GM19467 (cell line): ENCODE results near the gene ZNF865.
A peak's percentile ranks its signal among the peaks of the same experiment; 100 is the strongest.

ENCODE experiments used
- ATAC-seq: cut with Tn5 transposase; IDR thresholded peaks from one replicate; pipeline ENCODE4 v1.9.1; 2021; ENCODE audit warnings: mild to moderate bottlenecking, moderate library complexity; ENCODE audit not compliant: unreplicated experiment

The ZNF865 gene

DNA sequence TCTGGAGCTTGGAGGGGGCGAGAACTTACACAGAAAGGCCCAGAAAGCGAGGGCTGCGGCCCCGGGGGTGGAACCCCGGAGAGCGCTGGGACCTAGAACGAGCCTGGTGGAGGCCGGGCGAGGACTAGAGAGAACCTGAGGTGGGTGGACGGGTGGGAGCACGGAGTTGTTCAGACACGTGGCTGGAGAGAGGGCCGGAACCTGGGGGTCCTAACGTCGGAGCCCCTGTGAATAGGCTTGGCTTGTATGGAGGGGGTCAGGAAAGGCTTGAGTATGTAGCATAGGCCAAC lies 38.4 kb downstream of the ZNF865 start:
- no peak for ATAC-seq

DNA sequence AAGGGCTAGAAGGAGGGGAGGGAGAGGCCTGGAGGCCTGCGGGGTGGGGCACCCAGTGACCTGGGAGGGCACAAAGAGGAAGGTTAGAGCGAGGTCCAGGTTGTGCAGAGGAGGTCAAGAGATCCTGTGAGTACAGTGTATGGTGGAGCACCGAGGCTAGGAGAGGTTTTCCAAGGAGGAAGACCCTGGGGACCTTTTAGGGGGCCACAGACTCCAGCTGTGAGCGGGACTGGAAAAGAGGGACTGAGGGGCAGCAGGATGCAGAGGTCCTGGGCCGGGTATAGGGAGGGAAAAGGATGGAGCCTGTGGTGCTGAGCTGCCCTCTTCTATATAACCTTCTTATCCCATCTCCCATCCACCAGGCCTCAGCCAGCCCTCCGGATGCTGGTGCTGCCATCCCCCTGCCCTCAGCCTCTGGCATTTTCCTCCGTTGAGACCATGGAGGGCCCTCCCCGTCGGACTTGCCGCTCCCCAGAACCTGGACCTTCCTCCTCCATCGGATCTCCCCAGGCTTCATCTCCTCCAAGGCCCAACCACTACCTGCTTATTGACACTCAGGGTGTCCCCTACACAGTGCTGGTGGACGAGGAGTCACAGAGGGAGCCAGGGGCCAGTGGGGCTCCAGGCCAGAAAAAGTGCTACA lies 38.9 kb downstream of the ZNF865 start:
- ATAC-seq: no peak

DNA sequence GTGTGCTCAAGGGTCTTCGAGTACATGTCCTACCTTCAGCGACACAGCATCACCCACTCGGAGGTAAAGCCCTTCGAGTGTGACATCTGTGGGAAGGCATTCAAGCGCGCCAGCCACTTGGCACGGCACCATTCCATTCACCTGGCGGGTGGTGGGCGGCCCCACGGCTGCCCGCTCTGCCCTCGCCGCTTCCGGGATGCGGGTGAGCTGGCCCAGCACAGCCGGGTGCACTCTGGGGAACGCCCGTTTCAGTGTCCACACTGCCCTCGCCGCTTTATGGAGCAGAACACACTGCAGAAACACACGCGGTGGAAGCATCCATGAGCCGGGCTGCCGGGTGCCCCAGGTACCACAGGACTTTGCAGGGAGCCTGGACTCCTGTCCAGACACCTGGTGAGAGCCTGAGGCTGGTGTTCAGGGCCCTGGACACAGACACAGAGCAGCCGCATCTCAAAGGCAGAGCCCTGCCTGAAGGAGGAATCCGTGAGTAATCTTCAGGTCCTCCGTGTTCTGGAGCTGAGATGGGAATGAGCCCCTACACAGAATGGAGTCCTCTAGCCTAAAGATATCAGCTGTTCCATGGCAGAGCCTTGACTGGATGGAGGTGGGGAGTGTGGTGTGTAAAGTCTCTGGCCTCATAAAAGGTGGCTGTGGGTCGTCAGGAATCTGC lies 39.5 kb downstream of the ZNF865 start:
- ATAC-seq: no peak

DNA sequence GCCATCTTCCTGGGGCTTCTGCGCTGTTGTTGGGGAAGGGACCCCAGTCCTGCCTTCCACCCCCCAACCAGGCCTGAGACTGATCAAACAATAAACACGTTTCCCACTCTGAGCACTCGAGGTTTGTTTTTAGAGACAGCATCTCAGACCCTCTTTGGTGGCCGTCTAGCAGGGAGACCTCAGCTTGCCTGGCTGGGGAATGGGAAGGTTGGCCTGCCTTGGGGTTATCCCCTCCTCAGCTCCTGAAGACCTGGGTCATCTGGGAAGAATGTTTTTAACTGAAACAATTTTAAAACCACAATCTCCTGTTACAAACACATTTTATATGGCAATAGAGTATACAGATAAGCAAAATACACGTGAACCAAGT lies 40.0 kb downstream of the ZNF865 start:
- no peak for ATAC-seq

DNA sequence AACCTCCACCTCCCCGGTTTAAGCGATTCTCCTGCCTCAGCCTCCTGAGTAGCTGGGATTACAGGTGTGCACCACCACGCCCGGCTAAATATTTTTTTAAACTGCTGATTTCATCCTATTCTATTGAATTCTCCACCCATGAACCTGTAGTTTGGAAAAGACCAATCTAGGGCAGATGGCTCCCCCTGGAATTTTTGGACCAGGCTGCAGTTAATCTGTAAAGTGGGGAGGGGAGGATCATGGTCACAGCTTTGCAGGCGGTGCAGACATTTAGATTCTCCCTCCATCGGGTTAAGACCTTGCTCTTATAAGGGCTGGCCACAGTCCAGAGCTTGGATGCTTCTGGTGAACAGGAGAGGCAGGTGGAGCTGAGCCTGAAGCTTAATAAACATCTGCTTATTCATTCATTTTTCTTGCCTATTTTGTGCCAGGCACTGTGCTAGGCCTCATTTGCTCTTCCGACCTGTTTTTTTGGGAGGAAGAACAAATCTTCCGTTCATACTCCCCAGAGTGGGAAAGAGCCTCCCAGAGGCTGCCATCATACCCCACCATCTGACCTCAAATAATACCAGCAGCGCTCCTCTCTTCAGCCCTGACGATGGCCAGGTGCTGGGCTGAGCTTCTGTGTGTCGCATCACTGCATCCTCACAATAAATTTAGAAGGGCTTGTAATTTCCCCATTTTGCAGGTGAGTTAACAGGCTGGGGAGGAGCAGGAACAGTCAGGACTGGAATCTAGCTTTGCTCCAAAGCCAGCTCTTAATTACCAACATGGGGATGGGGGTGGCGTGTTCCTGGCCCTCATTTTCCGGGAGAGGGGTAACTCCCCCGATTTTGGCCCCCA lies 41.7 kb downstream of the ZNF865 start:
- ATAC-seq: no peak

DNA sequence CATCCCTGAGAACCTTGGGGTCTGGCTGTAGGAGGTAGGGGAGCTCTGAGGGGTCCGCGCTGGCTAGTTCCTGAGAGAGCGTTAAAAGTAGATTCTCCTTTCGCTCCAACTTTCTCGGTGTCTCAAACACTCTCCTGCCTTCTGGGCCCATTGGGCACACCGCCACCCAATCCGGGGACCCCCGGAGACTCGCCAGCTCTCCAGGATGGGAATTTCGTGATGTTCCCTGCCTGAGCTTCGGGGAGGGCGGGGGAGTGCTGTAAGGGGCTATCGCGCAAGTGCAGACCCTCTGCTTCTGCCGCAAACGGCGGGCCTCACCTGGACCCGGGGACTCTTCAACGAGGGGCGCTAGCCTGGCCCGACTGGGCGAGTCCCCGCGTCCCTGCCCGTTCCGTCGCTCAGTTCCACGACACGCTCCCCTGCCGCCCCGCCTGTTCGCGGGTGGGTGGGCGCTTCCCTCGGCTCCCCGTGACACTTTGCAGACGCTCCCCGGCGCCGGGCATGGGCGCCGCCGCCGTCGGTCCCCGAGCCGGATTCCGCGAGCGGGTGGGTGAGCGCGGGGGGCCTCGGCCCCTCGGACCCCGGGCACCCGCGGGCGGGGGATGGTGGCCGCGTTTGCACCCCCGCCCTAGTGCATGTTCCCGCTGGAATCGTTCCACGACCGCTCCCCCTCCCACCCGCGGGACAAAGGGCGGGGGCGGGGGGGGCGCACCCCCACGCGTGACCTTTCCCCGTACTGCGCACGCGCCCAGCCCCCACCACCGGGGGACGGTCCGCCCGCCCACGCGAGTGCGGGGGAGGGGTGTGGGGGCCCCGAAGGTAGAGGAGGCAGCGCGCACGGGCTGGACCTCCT lies 42.5 kb downstream of the ZNF865 start, which contains the start of gene CCDC106:
TSS of gene CCDC106 (plus strand) at position 481 of the 853 bp plus-strand sequence. CDS start 835 bp downstream, outside the sequence.
- ATAC-seq: no peak

DNA sequence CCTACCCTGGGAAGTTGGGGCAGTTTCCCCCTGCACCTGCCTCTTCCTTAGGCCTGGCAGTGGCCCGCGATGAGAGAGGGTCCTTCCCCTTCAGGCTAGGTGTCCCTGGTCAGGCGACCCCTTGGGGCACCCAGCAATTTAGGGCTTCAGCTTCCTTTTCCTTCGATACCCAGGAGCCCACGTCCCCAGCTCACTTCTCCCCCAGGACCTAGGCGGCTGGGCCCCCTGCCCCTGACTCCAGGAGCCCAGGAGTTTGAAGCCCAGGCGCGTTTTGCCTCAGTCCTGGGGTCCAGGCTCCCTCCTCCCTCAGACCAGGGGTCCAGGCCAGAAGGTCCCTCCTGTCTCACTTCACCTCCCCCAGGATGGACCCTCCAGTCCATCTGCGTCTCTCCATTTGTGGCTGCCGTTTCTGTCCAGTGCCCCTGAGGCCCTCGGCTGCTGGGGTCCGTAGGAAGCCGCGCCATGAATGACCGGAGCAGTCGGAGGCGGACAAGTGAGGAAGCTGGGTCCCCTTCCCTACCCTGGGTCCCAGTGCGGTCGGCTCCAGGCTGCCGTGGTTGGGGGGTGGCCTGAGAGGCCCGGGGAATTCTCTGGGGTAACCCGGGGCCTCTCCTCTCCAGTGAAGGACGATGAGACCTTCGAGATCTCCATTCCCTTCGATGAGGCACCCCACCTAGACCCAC lies 43.3 kb downstream of the ZNF865 start:
- no peak for ATAC-seq

DNA sequence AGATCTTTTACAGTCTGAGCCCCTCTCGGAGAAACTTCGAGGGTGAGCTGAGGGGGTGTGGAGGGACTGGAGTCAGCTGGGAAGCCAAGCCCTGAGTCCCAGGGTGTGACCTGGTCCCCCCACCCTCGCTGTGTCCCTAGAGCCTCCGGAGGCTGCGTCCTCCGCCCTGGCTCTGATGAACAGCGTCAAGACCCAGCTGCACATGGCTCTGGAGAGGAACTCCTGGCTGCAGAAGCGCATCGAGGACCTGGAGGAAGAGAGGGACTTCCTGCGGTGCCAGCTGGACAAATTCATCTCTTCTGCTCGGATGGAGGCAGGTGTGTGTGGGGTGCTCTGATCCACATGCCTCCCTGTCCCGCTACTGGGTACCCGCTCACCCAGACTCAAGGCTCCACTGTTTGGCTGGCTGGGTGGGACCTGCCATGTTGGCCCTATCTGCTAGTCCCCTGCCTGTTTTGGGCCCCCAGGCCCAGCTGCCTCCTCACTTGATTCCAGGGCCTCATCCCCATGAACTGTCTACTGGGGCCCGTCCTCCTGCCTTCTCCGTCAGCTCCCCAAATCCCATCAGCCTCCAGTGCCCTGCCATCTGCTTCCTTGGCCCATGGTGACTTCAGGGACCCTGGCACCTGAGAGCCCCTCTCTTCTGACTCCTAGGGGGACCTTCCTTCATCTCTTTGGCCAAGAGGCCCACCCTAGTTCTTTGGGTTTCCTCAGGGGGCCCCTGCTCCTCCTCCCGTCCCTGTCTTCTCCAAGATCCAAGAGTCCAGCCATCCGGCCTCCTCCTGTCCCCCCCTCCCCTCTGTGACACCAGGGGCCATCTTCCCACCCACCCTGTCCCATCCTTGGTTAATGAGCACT lies 44.0 kb downstream of the ZNF865 start:
- ATAC-seq: no peak

DNA sequence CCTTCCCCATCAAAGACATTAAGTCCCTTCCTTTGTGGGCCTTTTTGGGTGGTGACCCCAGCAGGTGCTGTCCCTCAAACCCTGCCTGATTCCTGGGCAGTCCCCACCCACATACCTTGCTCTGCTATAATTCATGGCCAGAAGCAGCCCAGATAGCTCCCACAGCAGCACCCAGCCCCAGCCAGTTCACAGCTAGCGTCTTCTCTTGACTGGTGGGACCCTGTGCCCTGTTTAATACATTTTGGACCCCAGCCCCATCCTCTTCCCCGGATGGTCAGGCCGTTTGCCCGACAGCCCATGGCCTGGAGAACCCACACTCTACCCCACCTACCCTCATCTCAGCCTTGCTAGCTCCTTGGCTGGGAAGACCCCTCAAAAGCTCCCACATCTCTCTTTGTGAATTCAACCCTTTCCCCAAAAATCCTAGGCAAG lies 44.7 kb downstream of the ZNF865 start:
- no peak for ATAC-seq

DNA sequence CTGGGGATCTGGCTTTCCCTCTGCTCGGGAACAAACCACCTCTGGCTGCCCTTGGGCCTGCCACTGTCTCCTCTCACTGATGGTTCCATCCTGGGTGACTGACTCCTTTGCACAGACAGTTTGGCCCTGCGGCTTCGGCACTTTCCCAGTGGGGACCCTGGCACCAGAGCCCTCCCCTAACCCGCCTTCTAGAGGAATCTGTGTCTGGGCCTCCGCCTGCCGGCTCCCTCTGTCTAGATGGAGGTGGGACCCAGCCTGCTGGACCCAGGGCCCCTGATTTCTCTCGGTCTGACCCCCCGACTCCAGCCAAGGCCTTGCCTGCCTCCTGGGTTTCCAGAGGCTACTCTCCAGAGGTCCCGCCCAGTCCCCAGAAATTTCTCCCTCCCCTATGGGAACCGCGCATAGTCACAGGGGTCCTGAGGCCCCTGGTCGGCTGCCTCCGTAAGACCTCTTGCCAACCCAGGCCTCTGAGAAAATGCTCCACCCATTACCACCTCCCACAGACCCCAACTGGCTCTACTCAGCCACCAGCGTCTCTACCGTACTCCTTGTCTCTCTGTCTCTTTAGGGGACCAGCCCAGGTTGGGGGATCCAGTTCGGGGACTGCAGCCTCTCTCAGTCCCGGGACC lies 45.3 kb downstream of the ZNF865 start:
- no peak for ATAC-seq

DNA sequence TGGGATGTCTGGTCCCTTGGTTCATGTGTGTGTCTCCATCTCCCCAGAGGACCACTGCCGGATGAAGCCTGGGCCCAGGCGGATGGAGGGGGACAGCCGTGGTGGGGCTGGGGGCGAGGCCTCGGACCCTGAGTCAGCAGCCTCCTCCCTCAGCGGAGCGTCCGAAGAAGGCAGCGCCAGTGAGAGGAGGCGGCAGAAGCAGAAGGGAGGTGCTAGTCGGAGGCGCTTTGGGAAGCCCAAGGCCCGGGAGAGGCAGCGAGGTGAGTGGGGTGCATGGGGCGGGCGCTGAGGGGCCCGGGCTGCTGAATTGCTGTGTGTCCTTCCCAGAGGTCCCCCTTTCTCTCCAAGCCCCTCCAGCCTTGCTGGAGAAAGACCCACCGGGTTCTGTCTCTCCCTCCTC lies 45.8 kb downstream of the ZNF865 start:
- no peak for ATAC-seq

DNA sequence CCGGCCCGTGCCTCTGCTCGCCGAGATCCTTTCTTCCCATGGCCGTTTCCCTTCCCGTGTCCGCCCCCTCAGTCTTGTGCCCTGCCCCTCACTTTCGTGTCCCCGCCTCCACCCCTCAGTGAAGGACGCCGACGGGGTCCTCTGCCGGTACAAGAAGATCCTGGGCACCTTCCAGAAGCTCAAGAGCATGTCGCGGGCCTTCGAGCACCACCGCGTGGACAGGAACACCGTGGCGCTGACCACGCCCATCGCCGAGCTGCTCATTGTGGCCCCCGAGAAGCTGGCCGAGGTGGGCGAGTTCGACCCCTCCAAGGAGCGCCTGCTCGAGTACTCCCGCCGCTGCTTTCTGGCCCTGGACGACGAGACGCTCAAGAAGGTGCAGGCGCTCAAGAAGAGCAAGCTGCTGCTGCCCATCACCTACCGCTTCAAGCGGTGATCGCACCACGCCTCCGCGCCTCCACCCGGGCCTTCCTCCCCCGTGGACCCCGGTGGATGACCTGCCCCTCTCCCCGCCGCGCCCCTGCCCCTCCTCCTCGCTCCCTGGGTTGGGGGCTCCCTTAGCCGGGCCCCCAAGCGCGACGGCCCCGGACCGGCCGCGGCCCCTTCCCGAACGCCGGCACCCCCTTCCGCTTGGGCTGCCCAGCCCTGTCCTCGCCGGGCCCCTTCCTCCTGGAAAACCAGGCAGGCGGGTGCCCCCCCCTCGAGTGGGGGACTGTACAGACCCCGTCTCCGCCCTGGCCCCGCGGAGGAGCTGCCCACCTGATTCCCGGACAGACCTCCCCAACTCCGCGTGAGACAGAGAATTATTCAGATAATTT lies 47.1 kb downstream of the ZNF865 start:
- ATAC-seq: no peak

DNA sequence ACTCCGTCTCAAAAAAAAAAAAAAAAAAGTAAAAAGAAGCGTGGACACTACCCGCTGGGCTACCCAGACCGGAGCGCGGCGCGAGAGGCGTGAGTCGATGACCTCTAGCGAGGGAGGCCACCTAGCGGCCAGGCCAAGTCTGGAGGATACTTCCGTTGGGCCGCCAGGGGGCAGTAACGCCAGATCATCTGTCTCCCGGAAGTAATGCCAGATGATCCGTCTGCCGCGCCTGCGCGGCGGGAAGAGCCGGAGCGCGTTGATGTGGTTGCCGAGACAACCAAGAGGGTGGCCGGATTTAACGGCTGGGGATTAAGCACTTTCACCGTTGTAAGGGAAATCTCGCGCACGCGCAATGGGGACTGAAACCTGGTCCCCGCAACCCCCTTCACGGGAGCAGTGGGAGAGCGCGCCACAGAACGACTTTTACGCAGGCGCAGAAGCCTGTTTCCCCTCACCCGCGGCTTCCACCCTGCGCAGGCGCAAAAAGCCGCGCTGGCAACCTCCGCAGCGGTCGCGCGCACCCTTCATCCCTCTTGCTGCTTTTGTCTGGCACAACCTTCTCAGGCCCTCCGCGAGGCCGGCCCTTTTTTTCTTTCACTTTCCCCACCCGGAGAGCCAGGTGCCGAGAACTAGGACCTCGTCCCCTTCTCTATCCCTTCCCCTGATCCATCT lies 48.3 kb downstream of the ZNF865 start:
- peak; percentile 44 for ATAC-seq

DNA sequence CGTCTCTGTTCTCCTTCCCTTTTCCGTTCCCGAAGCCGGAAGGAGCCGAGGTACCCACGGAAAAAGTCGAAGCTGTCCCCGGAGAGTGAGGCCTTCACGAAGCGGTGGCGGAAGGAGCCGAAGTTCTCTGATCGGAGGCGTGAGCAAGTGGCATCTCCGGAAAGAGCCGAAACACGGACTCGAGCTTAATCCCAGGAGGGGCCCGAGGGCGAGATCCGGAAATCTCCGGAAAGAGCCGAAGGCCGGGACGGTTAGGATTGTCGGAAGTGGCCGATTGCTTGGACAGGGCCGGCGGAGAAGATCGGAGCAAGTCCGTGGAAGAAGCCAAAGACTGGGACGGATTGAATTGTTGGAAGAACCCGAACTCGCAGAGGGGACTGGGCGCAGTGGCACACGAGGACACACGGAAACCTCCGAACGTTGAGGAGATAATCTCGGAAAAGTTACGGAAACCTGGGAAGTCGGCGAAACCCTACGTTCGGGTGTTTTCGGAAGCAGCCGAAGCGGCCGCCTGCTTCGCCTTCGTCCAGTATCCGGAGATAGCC lies 48.9 kb downstream of the ZNF865 start:
- peak; percentile 60 for ATAC-seq

DNA sequence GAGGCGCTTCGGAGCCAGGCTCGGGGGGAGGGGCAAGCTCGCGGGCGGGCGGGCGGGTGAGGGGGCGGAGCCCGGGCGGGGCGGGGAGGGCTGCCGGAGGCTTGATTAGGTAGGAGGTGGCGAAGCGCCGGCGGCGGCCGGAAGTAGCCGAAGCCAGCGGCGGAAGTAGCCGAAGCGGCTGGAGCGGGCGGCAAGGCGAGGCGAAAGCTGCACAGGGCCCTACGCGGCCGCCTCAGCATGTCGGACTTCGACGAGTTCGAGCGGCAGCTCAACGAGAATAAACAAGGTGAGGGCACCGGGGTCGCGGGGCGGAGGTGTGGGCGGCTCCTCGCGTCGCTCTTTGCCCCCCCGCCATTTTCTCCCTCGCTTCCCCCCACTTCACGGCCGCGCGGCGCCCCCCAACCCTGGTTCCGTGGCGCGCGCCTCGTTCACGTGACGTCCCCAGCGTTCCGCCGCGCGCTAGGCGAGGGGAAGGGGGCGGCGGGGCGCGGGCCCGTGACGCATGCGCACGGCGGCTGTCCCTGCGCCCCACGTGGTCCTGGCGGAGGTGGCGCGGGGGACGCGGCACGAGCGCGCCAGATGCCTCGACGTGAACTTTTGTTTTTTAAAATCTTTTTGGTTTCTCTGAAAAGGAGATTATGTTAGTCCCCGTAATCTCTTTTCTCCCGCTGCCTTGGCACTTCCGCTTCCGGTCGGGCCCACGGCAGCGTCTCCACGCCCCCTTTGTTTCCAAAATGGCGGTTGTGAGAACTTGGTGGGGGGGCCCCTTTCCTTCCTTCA lies 49.6 kb downstream of the ZNF865 start, which contains the start of gene U2AF2:
TSS of gene U2AF2 (plus strand) at position 168 of the 780 bp plus-strand sequence. CDS start at position 238, 70 bp downstream.
- peak; percentile 29 for ATAC-seq

DNA sequence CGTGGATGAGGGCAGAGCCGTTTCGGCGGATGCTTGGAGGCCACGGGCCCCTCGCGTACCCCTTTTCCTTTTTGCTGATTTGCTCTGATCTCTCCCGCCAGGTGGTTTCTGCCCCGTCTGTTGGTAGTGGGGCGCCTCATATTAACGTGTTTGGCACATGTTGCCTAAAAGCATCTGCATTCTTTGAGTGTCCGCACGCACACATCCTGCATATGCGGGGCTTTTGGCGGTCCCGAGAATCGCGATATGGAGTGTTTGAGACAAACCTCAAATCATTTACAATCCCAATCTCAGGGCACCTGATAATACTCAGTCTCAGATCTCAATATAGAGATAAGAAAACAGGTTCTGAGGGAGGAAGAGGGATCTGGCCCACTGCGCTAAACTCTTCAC lies 50.2 kb downstream of the ZNF865 start:
- no peak for ATAC-seq

DNA sequence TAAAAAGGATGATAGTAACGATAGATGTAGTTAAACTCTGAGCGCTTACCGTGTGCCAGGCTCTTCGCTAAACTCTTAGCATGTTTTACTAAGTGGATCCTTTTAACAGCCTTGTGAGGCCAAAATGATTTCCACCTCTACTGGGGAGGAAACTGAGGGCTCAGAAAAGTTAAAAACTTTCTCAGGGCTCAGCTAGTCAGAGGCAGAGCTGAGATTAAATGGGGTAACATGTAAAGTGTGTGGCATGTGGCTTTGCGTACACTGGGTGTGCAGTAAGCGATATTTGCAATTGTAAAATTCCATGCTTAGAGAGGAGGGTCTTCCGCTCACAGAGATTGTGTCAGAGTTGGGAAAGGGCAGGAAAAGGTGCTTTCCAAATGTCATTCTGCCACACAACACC lies 51.1 kb downstream of the ZNF865 start:
- ATAC-seq: no peak
